ENCODE measurements around the gene EFNB2. TPM values are rescaled to one million over a fixed set of nuclear protein-coding genes. Genes with fewer than 3 reads are reported as not detected.

EFNB2 gene
- polyA plus RNA-seq, 1 donor from 2014 or later: 53.1 TPM

- Histone ChIP-seq H3F3A (ENCODE audit: insufficient read depth, low read length, poor library complexity, severe bottlenecking) (no peaks in the 10 kb centered on the region), H3K27ac (ENCODE audit: low read length) (no peak overlapping the region), H4K20me1 (ENCODE audit: insufficient read depth) (peaks cover 17% of the 10 kb centered on the region), H3K9ac (ENCODE audit: low read length) (no peak overlapping the region), H3K4me3 (ENCODE audit: low read length) (no peak overlapping the region), H3K9me3 (ENCODE audit: low read length) (no peaks in the 10 kb centered on the region), H3K4me2 (ENCODE audit: low read length) (no peak overlapping the region), H3K36me3 (ENCODE audit: insufficient read depth, low read length) (no peaks in the 10 kb centered on the region), H2AFZ (ENCODE audit: low read depth, low read length) (no peak overlapping the region), H3K9me2 (ENCODE audit: insufficient read depth, low read length) (no peaks in the 10 kb centered on the region), H3K79me2 (replicated peaks; ENCODE audit: insufficient read depth, low read length) (peaks cover 27% of the 10 kb centered on the region), H3K27me3 (ENCODE audit: insufficient read depth, low read depth, low read length) (no peaks in the 10 kb centered on the region)
- TF ChIP-seq EZH2 (IDR thresholded peaks at IDR 0.05; ENCODE audit: borderline replicate concordance, insufficient read depth, low read length, poor library complexity, severe bottlenecking): no peak
- no peak for TF ChIP-seq SMC3 (conservative IDR thresholded peaks at IDR 0.05; ENCODE audit: poor library complexity)
- TF ChIP-seq EP300 (conservative IDR thresholded peaks at IDR 0.05; ENCODE audit: poor library complexity, severe bottlenecking): no peak
- no peak for TF ChIP-seq TAF1 (IDR thresholded peaks at IDR 0.05; ENCODE audit: low read depth)
- no peak for TF ChIP-seq REST (IDR thresholded peaks at IDR 0.05; ENCODE audit: borderline replicate concordance)
- no peak for TF ChIP-seq MXI1 (conservative IDR thresholded peaks at IDR 0.05; ENCODE audit: poor library complexity, severe bottlenecking)
- no peak for TF ChIP-seq RAD21 (conservative IDR thresholded peaks at IDR 0.05)
- no peak for TF ChIP-seq CTCF (IDR thresholded peaks at IDR 0.05; ENCODE audit: poor library complexity, severe bottlenecking)
- no peak for TF ChIP-seq POLR2AphosphoS5 (IDR thresholded peaks at IDR 0.05)
These were observed 34.0 kb upstream of the EFNB2 start for GRCh38 chr13:106569233-106570095.

- H3K9ac ChIP-seq (ENCODE audit: low read length): peak overlapping the region; percentile 99
- H2AFZ ChIP-seq (ENCODE audit: low read depth, low read length): peak overlapping the region; percentile 41
- H4K20me1 ChIP-seq (ENCODE audit: insufficient read depth): peaks cover 18% of the 10 kb centered on the region
- H3K9me2 ChIP-seq (ENCODE audit: insufficient read depth, low read length): no peaks in the 10 kb centered on the region
- no peaks in the 10 kb centered on the region for H3K9me3 ChIP-seq (ENCODE audit: low read length)
- no peaks in the 10 kb centered on the region for H3K27me3 ChIP-seq (ENCODE audit: insufficient read depth, low read depth, low read length)
- peak overlapping the region; percentile 97 for H3K4me3 ChIP-seq (ENCODE audit: low read length)
- no peaks in the 10 kb centered on the region for H3F3A ChIP-seq (ENCODE audit: insufficient read depth, low read length, poor library complexity, severe bottlenecking)
- no peak for TF ChIP-seq EP300 (conservative IDR thresholded peaks at IDR 0.05; ENCODE audit: poor library complexity, severe bottlenecking)
- TF ChIP-seq EZH2 (IDR thresholded peaks at IDR 0.05; ENCODE audit: borderline replicate concordance, insufficient read depth, low read length, poor library complexity, severe bottlenecking): no peak
- TF ChIP-seq REST (IDR thresholded peaks at IDR 0.05; ENCODE audit: borderline replicate concordance): no peak
- no peak for TF ChIP-seq CTCF (IDR thresholded peaks at IDR 0.05; ENCODE audit: poor library complexity, severe bottlenecking)
- no peak for TF ChIP-seq MXI1 (conservative IDR thresholded peaks at IDR 0.05; ENCODE audit: poor library complexity, severe bottlenecking)
- no peak for TF ChIP-seq RAD21 (conservative IDR thresholded peaks at IDR 0.05)
- no peak for TF ChIP-seq POLR2AphosphoS5 (IDR thresholded peaks at IDR 0.05)
- TF ChIP-seq TAF1 (IDR thresholded peaks at IDR 0.05; ENCODE audit: low read depth): no peak
- no peak for TF ChIP-seq SMC3 (conservative IDR thresholded peaks at IDR 0.05; ENCODE audit: poor library complexity)
- H3K27ac ChIP-seq (ENCODE audit: low read length): peak overlapping the region; percentile 99
- H3K79me2 ChIP-seq (replicated peaks; ENCODE audit: insufficient read depth, low read length): peaks cover 37% of the 10 kb centered on the region
- no peaks in the 10 kb centered on the region for H3K36me3 ChIP-seq (ENCODE audit: insufficient read depth, low read length)
- peak overlapping the region; percentile 56 for H3K4me2 ChIP-seq (ENCODE audit: low read length)
These were observed 33.0 kb upstream of the EFNB2 start for GRCh38 chr13:106568299-106569003.

All from neural cell (in vitro differentiated cells).